GM12878 (cell line): ENCODE measurements around the gene EEF1E1. TPM values are rescaled to one million over a fixed set of nuclear protein-coding genes. Genes with fewer than 3 reads are reported as not detected.
A peak's percentile ranks its signal among the peaks of the same experiment; 100 is the strongest.

Experiments used
- ATAC-seq: fragments of 200-7000 bp; cut with Tn5 transposase; 3 replicates; pipeline ENCODE4 v1.9.1; 2020; ENCODE audit warnings: mild to moderate bottlenecking, moderate library complexity
- BruUV-seq: library from RNA; stranded (reverse); fragments of 400-500 nt; replicated peaks from 2 replicates; lab custom pipeline; 2021; lab: Mats Ljungman, UMichigan
- CTCF ChIA-PET: fragments of 300-600 bp; sonication (Branson Sonifier 250); formaldehyde crosslinking; extraction: SDS; loops from one replicate; lab custom pipeline; 2021; ENCODE audit warnings: inconsistent platforms; lab: Yijun Ruan, JAX
- POLR2A ChIA-PET: fragments of 350-600 bp; formaldehyde crosslinking; extraction: SDS; loops from one replicate; lab custom pipeline; 2021; ENCODE audit warnings: inconsistent platforms; lab: Charles Lee
- RAD21 ChIA-PET: fragments of 300-600 bp; sonication (Branson Sonifier 250); formaldehyde crosslinking; loops from one replicate; lab custom pipeline; 2023; ENCODE audit warnings: antibody characterized with exemption; ENCODE audit not compliant: unreplicated experiment; lab: Charles Lee
- SMC1A ChIA-PET: fragments of 300-600 bp; sonication (Branson Sonifier 250); formaldehyde crosslinking; loops from one replicate; lab custom pipeline; 2023; ENCODE audit not compliant: unreplicated experiment, uncharacterized antibody; lab: Charles Lee
- DNase-seq: peaks from one replicate; pipeline ENCODE4 v3.0.0-alpha.2; 2011; ENCODE audit warnings: low read depth, low spot score
- FAIRE-seq: peaks from 3 replicates; lab custom pipeline; 2011; peaks lifted over from hg19 to GRCh38; lab: Jason Lieb, UNC
- H2AFZ ChIP-seq: 2 replicates; pipeline ENCODE4 v1.6.0; 2011; ENCODE audit warnings: low read depth, low read length, control low read depth; ENCODE audit not compliant: control insufficient read depth
- H3K27ac ChIP-seq: 2 replicates; pipeline ENCODE4 v1.5.1; 2011; ENCODE audit warnings: control low read depth; ENCODE audit not compliant: control insufficient read depth, insufficient read depth
- H3K27me3 ChIP-seq, 2 experiments: replicated peaks in 1 of 2; 2 replicates each; pipeline versions ENCODE4 v1.6.0 to v1.6.1; 2011; ENCODE audit warnings: low read length in 1 of 2; ENCODE audit not compliant: control insufficient read depth in 2 of 2, insufficient read depth in 2 of 2
- H3K36me3 ChIP-seq, 2 experiments: 2 replicates each; pipeline ENCODE4 v1.5.1; 2011; ENCODE audit warnings: low read length in 1 of 2; ENCODE audit not compliant: control insufficient read depth in 2 of 2, insufficient read depth in 2 of 2
- H3K4me1 ChIP-seq: 2 replicates; pipeline ENCODE4 v1.6.1; 2011; ENCODE audit warnings: mild to moderate bottlenecking, low read length, moderate library complexity, mixed read lengths; ENCODE audit not compliant: control insufficient read depth, insufficient read depth
- H3K4me2 ChIP-seq: 2 replicates; pipeline ENCODE4 v1.6.0; 2011; ENCODE audit warnings: control low read depth; ENCODE audit not compliant: control insufficient read depth, insufficient read depth
- H3K4me3 ChIP-seq: fragments of 200-600 bp; sonication (generic); 2 replicates; pipeline ENCODE4 v1.5.1; 2016
- H3K79me2 ChIP-seq: 2 replicates; pipeline ENCODE4 v1.6.0; 2011; ENCODE audit warnings: low read length; ENCODE audit not compliant: control insufficient read depth, insufficient read depth
- H3K9ac ChIP-seq: 2 replicates; pipeline ENCODE4 v1.8.0; 2011; ENCODE audit warnings: low read length, control low read depth, mixed read lengths; ENCODE audit not compliant: control insufficient read depth, insufficient read depth
- H3K9me3 ChIP-seq: replicated peaks from 3 replicates; pipeline ENCODE4 v1.5.1; 2011; ENCODE audit warnings: mild to moderate bottlenecking, low read length; ENCODE audit not compliant: control insufficient read depth, insufficient read depth
- H4K20me1 ChIP-seq: 2 replicates; pipeline ENCODE4 v1.6.0; 2011; ENCODE audit not compliant: control insufficient read depth, insufficient read depth
- CHD2 ChIP-seq: IDR thresholded peaks from 2 replicates; pipeline ENCODE4 v1.6.1; 2011; ENCODE audit warnings: low read depth, low read length, improper control_type of control experiment, borderline replicate concordance
- CHD4 ChIP-seq: fragments of 200-600 bp; sonication (generic); IDR thresholded peaks from 2 replicates; pipeline ENCODE4 v1.6.1; 2016; ENCODE audit warnings: mild to moderate bottlenecking
- FOXM1 ChIP-seq: IDR thresholded peaks from 2 replicates; pipeline ENCODE4 v1.6.1; 2012; ENCODE audit warnings: low read depth, mild to moderate bottlenecking, inconsistent platforms, low read length, moderate library complexity
- KDM1A ChIP-seq: fragments of 200-600 bp; sonication (generic); IDR thresholded peaks from 2 replicates; pipeline ENCODE4 v1.6.1; 2016; ENCODE audit warnings: borderline replicate concordance
- MTA3 ChIP-seq: IDR thresholded peaks from 2 replicates; pipeline ENCODE4 v1.6.1; 2012; ENCODE audit warnings: low read length, inconsistent platforms, borderline replicate concordance
- MXI1 ChIP-seq: fragments of 150-350 bp; IDR thresholded peaks from 2 replicates; pipeline ENCODE4 v1.6.1; 2011; ENCODE audit warnings: low read depth, mild to moderate bottlenecking, inconsistent platforms, low read length, improper control_type of control experiment
- POLR2A ChIP-seq: IDR thresholded peaks from 2 replicates; pipeline ENCODE4 v1.6.1; 2011; ENCODE audit warnings: low read depth, mild to moderate bottlenecking, low read length
- RFX5 ChIP-seq: IDR thresholded peaks from 2 replicates; pipeline ENCODE4 v1.6.1; 2011; ENCODE audit warnings: low read depth, low read length, improper control_type of control experiment
- SMARCA5 ChIP-seq: fragments of 450-650 bp; IDR thresholded peaks from 2 replicates; pipeline ENCODE4 v1.6.1; 2017; ENCODE audit warnings: mild to moderate bottlenecking
- ZBED1 ChIP-seq: IDR thresholded peaks from 2 replicates; pipeline ENCODE4 v1.6.1; 2016; ENCODE audit warnings: borderline replicate concordance
- ZNF24 ChIP-seq: fragments of 450-650 bp; IDR thresholded peaks from 2 replicates; pipeline ENCODE4 v1.6.1; 2017; ENCODE audit warnings: antibody characterized with exemption, mild to moderate bottlenecking
- ZNF622 ChIP-seq: fragments of 450-650 bp; IDR thresholded peaks from 2 replicates; pipeline ENCODE4 v1.6.1; 2017; ENCODE audit warnings: mild to moderate bottlenecking, inconsistent platforms
- WGBS: methylation state at CpG from one replicate; pipeline ENCODE4 v1.1.6; 2016; ENCODE audit warnings: low lambda C conversion rate; ENCODE audit not compliant: insufficient replicate concordance, insufficient coverage; ENCODE audit errors: missing lambda C conversion rate; 5-methylcytosine and 5-hydroxymethylcytosine counted together
- in situ Hi-C: fragments of 300-500 bp; cut with MboI; formaldehyde crosslinking; loops from 9 replicates; pipeline ENCODE4 v1.14.3; 2018; ENCODE audit warnings: mixed read lengths
- intact Hi-C: fragments of 100-400 bp; cut with micrococcal nuclease; formaldehyde crosslinking; loops from one replicate; pipeline ENCODE4 v1.14.2; 2022; ENCODE audit not compliant: unreplicated experiment
- polyA plus RNA-seq, 11 experiments: library from polyadenylated mRNA; depleted of rRNA in 4 of 11; unstranded in 6 of 11; stranded (reverse) in 5 of 11; fragments of >200 nt; fragmentation: Nextera tagmentation in 4 of 11; fragmentation: Illumina TruSeq in 1 of 11; extraction: Ambion mirVana in 4 of 11; extraction: Trizol in 1 of 11; gene quantifications; 1 replicate in 1 of 11; 2 replicates in 10 of 11; pipeline versions ENCODE4 v1.2.1 to v1.2.3, GENCODE V29; 2011 to 2016; ENCODE audit warnings: inconsistent platforms in 2 of 11, missing spikeins in 2 of 11, low read depth in 1 of 11
- total RNA-seq, 4 experiments: library from RNA; depleted of rRNA in 3 of 4; stranded (reverse); fragments of >200 nt in 3 of 4; fragmentation: Illumina TruSeq in 1 of 4; extraction: Trizol in 1 of 4; gene quantifications; 2 replicates each; pipeline versions ENCODE4 v1.2.1 to v1.2.3, GENCODE V29; 2013 to 2021
- TF ChIP-seq, protein P1 (sequence below): fragments of 450-650 bp; IDR thresholded peaks from 2 replicates; pipeline ENCODE4 v1.6.1; 2016; ENCODE audit warnings: mild to moderate bottlenecking, moderate library complexity, borderline replicate concordance
- TF ChIP-seq, protein P2 (sequence below): IDR thresholded peaks from 2 replicates; pipeline ENCODE4 v1.6.1; 2012; ENCODE audit warnings: low read depth, low read length, improper control_type of control experiment
- TF ChIP-seq, protein P3 (sequence below): fragments of 450-650 bp; conservative IDR thresholded peaks from 2 replicates; pipeline ENCODE4 v1.6.1; 2017; ENCODE audit warnings: mild to moderate bottlenecking, moderate library complexity

The EEF1E1 gene
- total and polyA plus RNA-seq, 10 of the 15 experiments (the other 5 are each of a cell fraction or from before 2014, with no cell fraction given): 55.3 to 668 (median 121) TPM

DNA sequence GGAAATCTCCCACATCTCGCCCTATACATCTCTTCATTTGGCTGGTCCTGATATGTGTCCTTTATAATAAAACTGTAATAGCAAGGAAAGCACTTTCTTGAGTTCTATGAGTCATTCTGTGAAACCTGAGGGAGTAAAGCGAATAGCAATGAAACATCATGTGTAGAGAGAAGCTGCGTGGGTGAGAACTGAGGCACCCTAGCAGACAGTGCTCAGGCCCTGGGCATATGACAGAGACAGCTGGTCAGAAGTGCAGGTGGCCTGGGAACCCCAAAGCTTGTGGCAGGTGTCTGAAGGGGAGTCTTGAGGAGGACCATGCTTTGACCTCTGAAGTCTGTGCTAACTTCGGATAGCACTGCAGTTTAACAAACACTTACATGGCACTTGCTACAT is 36.8 kb downstream of the EEF1E1 start:
- RAD21 ChIA-PET: interaction anchor here (0.8 to 2.7 kb wide), 4 partner anchors 35 to 154 kb away, joined by 3 to 20 read pairs (median 6); partner anchors contain the start of gene EEF1E1
- CTCF ChIA-PET: interaction anchor here (0.9 to 3.8 kb wide), 5 partner anchors 13 to 154 kb away, joined by 3 to 20 read pairs (median 4); partner anchors contain the start of gene EEF1E1
- peak overlapping the region; percentile 70 for H3K4me2 ChIP-seq
- in situ Hi-C loops: no loop called here
- peak; percentile 43 for ATAC-seq
- H3K27me3 ChIP-seq: no peaks in the 10 kb centered on the region
- peak; percentile 44 for FAIRE-seq
- intact Hi-C loops: loop anchor here (2.0 kb wide), 2 partner anchors 37 to 153 kb away; partner anchors contain the start of gene EEF1E1
- H3K9ac ChIP-seq: no peak overlapping the region
- no peaks in the 10 kb centered on the region for H4K20me1 ChIP-seq
- peaks cover 20% of the 10 kb centered on the region for H3K4me1 ChIP-seq
- WGBS: 15% methylated on average over 4 of the region's 4 CpGs
- peaks cover 0 to 3% of the 10 kb centered on the region in 2 experiments; a peak in 1 of 4 replicates for H3K36me3 ChIP-seq
- H3K27ac ChIP-seq: peak overlapping the region; percentile 91
- H2AFZ ChIP-seq: peak overlapping the region; percentile 87
- H3K9me3 ChIP-seq: no peaks in the 10 kb centered on the region
- no TSS peak for BruUV-seq
- POLR2A ChIA-PET: interaction anchor here (3.0 kb wide), 1 partner anchor 37 kb away, joined by 21 read pairs; the partner anchor contains the start of gene EEF1E1
- H3K4me3 ChIP-seq: no peak overlapping the region
- SMC1A ChIA-PET: interaction anchor here (0.6 to 4.4 kb wide), 9 partner anchors 16 to 351 kb away, joined by 3 to 14 read pairs (median 3); partner anchors contain the start of gene EEF1E1
- H3K79me2 ChIP-seq: peaks cover 11% of the 10 kb centered on the region
- peak; percentile 46 for DNase-seq
- TF ChIP-seq ZNF622 (no peak), KDM1A (no peak), RFX5 (no peak), ZBED1 (no peak), FOXM1 (peak; percentile 58; the same call in 1 of the 2 replicates), ZNF24 (no peak), SMARCA5 (no peak), MTA3 (no peak; the same call in 1 of the 2 replicates), CHD2 (no peak), POLR2A (0 out of 2 replicates have a peak, but pooled peaks have one; percentile 34), CHD4 (no peak), MXI1 (no peak)
- TF ChIP-seq, protein P1, sequence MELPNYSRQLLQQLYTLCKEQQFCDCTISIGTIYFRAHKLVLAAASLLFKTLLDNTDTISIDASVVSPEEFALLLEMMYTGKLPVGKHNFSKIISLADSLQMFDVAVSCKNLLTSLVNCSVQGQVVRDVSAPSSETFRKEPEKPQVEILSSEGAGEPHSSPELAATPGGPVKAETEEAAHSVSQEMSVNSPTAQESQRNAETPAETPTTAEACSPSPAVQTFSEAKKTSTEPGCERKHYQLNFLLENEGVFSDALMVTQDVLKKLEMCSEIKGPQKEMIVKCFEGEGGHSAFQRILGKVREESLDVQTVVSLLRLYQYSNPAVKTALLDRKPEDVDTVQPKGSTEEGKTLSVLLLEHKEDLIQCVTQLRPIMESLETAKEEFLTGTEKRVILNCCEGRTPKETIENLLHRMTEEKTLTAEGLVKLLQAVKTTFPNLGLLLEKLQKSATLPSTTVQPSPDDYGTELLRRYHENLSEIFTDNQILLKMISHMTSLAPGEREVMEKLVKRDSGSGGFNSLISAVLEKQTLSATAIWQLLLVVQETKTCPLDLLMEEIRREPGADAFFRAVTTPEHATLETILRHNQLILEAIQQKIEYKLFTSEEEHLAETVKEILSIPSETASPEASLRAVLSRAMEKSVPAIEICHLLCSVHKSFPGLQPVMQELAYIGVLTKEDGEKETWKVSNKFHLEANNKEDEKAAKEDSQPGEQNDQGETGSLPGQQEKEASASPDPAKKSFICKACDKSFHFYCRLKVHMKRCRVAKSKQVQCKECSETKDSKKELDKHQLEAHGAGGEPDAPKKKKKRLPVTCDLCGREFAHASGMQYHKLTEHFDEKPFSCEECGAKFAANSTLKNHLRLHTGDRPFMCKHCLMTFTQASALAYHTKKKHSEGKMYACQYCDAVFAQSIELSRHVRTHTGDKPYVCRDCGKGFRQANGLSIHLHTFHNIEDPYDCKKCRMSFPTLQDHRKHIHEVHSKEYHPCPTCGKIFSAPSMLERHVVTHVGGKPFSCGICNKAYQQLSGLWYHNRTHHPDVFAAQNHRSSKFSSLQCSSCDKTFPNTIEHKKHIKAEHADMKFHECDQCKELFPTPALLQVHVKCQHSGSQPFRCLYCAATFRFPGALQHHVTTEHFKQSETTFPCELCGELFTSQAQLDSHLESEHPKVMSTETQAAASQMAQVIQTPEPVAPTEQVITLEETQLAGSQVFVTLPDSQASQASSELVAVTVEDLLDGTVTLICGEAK: no peak
- TF ChIP-seq, protein P2, sequence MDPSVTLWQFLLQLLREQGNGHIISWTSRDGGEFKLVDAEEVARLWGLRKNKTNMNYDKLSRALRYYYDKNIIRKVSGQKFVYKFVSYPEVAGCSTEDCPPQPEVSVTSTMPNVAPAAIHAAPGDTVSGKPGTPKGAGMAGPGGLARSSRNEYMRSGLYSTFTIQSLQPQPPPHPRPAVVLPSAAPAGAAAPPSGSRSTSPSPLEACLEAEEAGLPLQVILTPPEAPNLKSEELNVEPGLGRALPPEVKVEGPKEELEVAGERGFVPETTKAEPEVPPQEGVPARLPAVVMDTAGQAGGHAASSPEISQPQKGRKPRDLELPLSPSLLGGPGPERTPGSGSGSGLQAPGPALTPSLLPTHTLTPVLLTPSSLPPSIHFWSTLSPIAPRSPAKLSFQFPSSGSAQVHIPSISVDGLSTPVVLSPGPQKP: no peak
- TF ChIP-seq, protein P3, sequence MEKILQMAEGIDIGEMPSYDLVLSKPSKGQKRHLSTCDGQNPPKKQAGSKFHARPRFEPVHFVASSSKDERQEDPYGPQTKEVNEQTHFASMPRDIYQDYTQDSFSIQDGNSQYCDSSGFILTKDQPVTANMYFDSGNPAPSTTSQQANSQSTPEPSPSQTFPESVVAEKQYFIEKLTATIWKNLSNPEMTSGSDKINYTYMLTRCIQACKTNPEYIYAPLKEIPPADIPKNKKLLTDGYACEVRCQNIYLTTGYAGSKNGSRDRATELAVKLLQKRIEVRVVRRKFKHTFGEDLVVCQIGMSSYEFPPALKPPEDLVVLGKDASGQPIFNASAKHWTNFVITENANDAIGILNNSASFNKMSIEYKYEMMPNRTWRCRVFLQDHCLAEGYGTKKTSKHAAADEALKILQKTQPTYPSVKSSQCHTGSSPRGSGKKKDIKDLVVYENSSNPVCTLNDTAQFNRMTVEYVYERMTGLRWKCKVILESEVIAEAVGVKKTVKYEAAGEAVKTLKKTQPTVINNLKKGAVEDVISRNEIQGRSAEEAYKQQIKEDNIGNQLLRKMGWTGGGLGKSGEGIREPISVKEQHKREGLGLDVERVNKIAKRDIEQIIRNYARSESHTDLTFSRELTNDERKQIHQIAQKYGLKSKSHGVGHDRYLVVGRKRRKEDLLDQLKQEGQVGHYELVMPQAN: no peak
